PC-3 (cell line): ENCODE measurements around the gene CERT1. TPM values are rescaled to one million over a fixed set of nuclear protein-coding genes. Genes with fewer than 3 reads are reported as not detected.

Experiments used
- ATAC-seq: fragments of 200-7000 bp; cut with Tn5 transposase; 2 replicates; pipeline ENCODE4 v1.9.1; 2020; ENCODE audit warnings: mild to moderate bottlenecking, moderate library complexity
- BruUV-seq: library from RNA; stranded (reverse); fragments of 400-500 nt; replicated peaks from 2 replicates; lab custom pipeline; 2021; lab: Mats Ljungman, UMichigan
- CTCF ChIA-PET: fragments of 300-600 bp; sonication (Branson Sonifier 250); formaldehyde crosslinking; loops from one replicate; lab custom pipeline; 2022; ENCODE audit warnings: antibody characterized with exemption; lab: Charles Lee
- POLR2A ChIA-PET: fragments of 300-600 bp; sonication (Branson Sonifier 250); formaldehyde crosslinking; loops from one replicate; lab custom pipeline; 2022; ENCODE audit warnings: antibody characterized with exemption; ENCODE audit not compliant: unreplicated experiment; lab: Charles Lee
- DNase-seq: peaks from one replicate; pipeline ENCODE4 v3.0.0-alpha.2; 2015
- H2AFZ ChIP-seq: fragments of 300-600 bp; sonication (generic); 2 replicates; pipeline ENCODE4 v1.6.0; 2016; ENCODE audit warnings: antibody characterized with exemption, low read length
- H3F3A ChIP-seq: fragments of 300-600 bp; sonication (generic); one replicate; pipeline ENCODE4 v1.6.0; 2017; ENCODE audit warnings: antibody characterized with exemption, low read length, control low read depth, mild to moderate bottlenecking; ENCODE audit not compliant: unreplicated experiment
- H3K27ac ChIP-seq: fragments of 300-600 bp; sonication (generic); 2 replicates; pipeline ENCODE4 v1.5.1; 2016; ENCODE audit warnings: mild to moderate bottlenecking, low read length
- H3K27me3 ChIP-seq: fragments of 300-600 bp; sonication (generic); 2 replicates; pipeline ENCODE4 v1.6.1; 2016; ENCODE audit warnings: low read length, mixed read lengths
- H3K36me3 ChIP-seq: fragments of 300-600 bp; sonication (generic); 2 replicates; pipeline ENCODE4 v1.6.1; 2016; ENCODE audit warnings: low read depth, mixed run types, low read length, mixed read lengths
- H3K4me1 ChIP-seq: fragments of 300-600 bp; sonication (generic); 2 replicates; pipeline ENCODE4 v1.5.1; 2016; ENCODE audit warnings: low read length; ENCODE audit not compliant: insufficient read depth
- H3K4me2 ChIP-seq: fragments of 300-600 bp; sonication (generic); 2 replicates; pipeline ENCODE4 v1.6.0; 2016; ENCODE audit warnings: low read length
- H3K4me3 ChIP-seq: fragments of 300-600 bp; sonication (generic); 2 replicates; pipeline ENCODE4 v1.5.1; 2016; ENCODE audit warnings: mild to moderate bottlenecking, low read length, mixed read lengths
- H3K79me2 ChIP-seq: fragments of 300-600 bp; sonication (generic); 2 replicates; pipeline ENCODE4 v1.6.1; 2017; ENCODE audit warnings: low read length, mixed read lengths
- H3K9ac ChIP-seq: fragments of 300-600 bp; sonication (generic); 2 replicates; pipeline ENCODE4 v1.6.0; 2016; ENCODE audit warnings: mild to moderate bottlenecking, low read length
- H3K9me2 ChIP-seq: fragments of 300-600 bp; sonication (generic); replicated peaks from 2 replicates; pipeline ENCODE4 v1.6.1; 2016; ENCODE audit warnings: mixed run types, low read length, mixed read lengths
- H3K9me3 ChIP-seq: fragments of 300-600 bp; sonication (generic); 2 replicates; pipeline ENCODE4 v1.6.1; 2016; ENCODE audit warnings: low read length, mixed read lengths
- H4K20me1 ChIP-seq: fragments of 300-600 bp; sonication (generic); 2 replicates; pipeline ENCODE4 v1.6.1; 2016; ENCODE audit warnings: low read length, mixed read lengths
- CTCF ChIP-seq: fragments of 300-600 bp; sonication (generic); conservative IDR thresholded peaks from 2 replicates; pipeline ENCODE4 v1.5.1; 2017; ENCODE audit warnings: antibody characterized with exemption, low read depth, mild to moderate bottlenecking, low read length
- EZH2 ChIP-seq: fragments of 300-600 bp; sonication (generic); IDR thresholded peaks from one replicate; pipeline ENCODE4 v1.6.1; 2017; ENCODE audit warnings: antibody characterized with exemption, mild to moderate bottlenecking, low read length; ENCODE audit not compliant: unreplicated experiment
- EZH2phosphoT487 ChIP-seq: fragments of 300-600 bp; sonication (generic); IDR thresholded peaks from 2 replicates; pipeline ENCODE4 v1.6.1; 2018; ENCODE audit warnings: mild to moderate bottlenecking, antibody characterized with exemption, low read length, borderline replicate concordance
- intact Hi-C: fragments of 100-400 bp; cut with micrococcal nuclease; formaldehyde crosslinking; loops from 2 replicates; pipeline ENCODE4 v1.9.0; 2023
- total RNA-seq: library from RNA; depleted of rRNA; stranded (reverse); fragments of >200 nt; gene quantifications from 2 replicates; pipeline ENCODE4 v1.2.3, GENCODE V29; 2014

Gene CERT1
- total RNA-seq, 1 experiment from 2014 or later = 5.6 TPM

GRCh38 chr5:75519761-75520160 lies 8.3 kb upstream of the CERT1 start:
- H3K9me2 ChIP-seq = no peaks in the 10 kb centered on the region
- BruUV-seq = no TSS peak
- TF ChIP-seq EZH2 = no peak

GRCh38 chr5:75514323-75514722 lies 2.9 kb upstream of the CERT1 start:
- peaks cover 13% of the 10 kb centered on the region for H3K4me1 ChIP-seq
- H3K9me2 ChIP-seq = no peaks in the 10 kb centered on the region
- H3K9me3 ChIP-seq = no peaks in the 10 kb centered on the region
- 0 out of 2 replicates have a peak overlapping the region, but pooled peaks have one; percentile 0 for H3K4me2 ChIP-seq
- no peak for DNase-seq
- intact Hi-C loops = loop anchor here (5.0 kb wide), 2 partner anchors 53 to 168 kb away; no protein-coding TSS in a partner anchor
- H3K79me2 ChIP-seq = peaks cover 84% of the 10 kb centered on the region
- no peaks in the 10 kb centered on the region for H4K20me1 ChIP-seq
- H3K9ac ChIP-seq = no peak overlapping the region
- ChIA-PET POLR2A (no interaction called here), CTCF (no interaction called here)
- TF ChIP-seq EZH2phosphoT487 = no peak
- TF ChIP-seq CTCF = no peak
- no peak for TF ChIP-seq EZH2
- ATAC-seq = no peak
- no peaks in the 10 kb centered on the region for H3K36me3 ChIP-seq
- BruUV-seq = no TSS peak
- no peak overlapping the region for H2AFZ ChIP-seq
- no peaks in the 10 kb centered on the region for H3F3A ChIP-seq
- no peak overlapping the region for H3K27ac ChIP-seq
- no peak overlapping the region for H3K4me3 ChIP-seq
- no peaks in the 10 kb centered on the region for H3K27me3 ChIP-seq

More at GRCh38 chr5:75519761-75520160, 8.3 kb upstream of the CERT1 start:
- H3K4me1 ChIP-seq = peaks cover 18% of the 10 kb centered on the region
- H3K4me3 ChIP-seq = no peak overlapping the region
- H4K20me1 ChIP-seq = no peaks in the 10 kb centered on the region
- no peak overlapping the region for H2AFZ ChIP-seq
- no peak overlapping the region for H3K27ac ChIP-seq
- no peak for DNase-seq
- H3K9ac ChIP-seq = no peak overlapping the region
- H3K79me2 ChIP-seq = peaks cover 77% of the 10 kb centered on the region
- ATAC-seq = no peak
- CTCF ChIA-PET = no interaction called here
- intact Hi-C loops = no loop called here
- H3K36me3 ChIP-seq = peaks cover 10% of the 10 kb centered on the region
- H3K4me2 ChIP-seq = no peak overlapping the region
- H3K9me3 ChIP-seq = 0 out of 2 replicates have a peak, but pooled peaks cover 7% of the 10 kb centered on the region
- POLR2A ChIA-PET = no interaction called here
- H3F3A ChIP-seq = no peaks in the 10 kb centered on the region
- no peaks in the 10 kb centered on the region for H3K27me3 ChIP-seq

GRCh38 chr5:75513841-75514240 lies 2.4 kb upstream of the CERT1 start:
- peaks cover 15% of the 10 kb centered on the region for H3K4me1 ChIP-seq
- no peaks in the 10 kb centered on the region for H3K9me2 ChIP-seq
- H3K27me3 ChIP-seq = no peaks in the 10 kb centered on the region
- DNase-seq = no peak
- H3K36me3 ChIP-seq = no peaks in the 10 kb centered on the region
- no peak overlapping the region for H3K27ac ChIP-seq
- intact Hi-C loops = loop anchor here (2.0 to 5.0 kb wide), 3 partner anchors 53 to 277 kb away; partner anchors contain the start of gene ANKRD31
- no peak overlapping the region for H3K9ac ChIP-seq
- no peaks in the 10 kb centered on the region for H3K9me3 ChIP-seq
- H3K79me2 ChIP-seq = peaks cover 84% of the 10 kb centered on the region
- ChIA-PET POLR2A (no interaction called here), CTCF (no interaction called here)
- H3K4me3 ChIP-seq = peak overlapping the region; percentile 83
- no peaks in the 10 kb centered on the region for H3F3A ChIP-seq
- H4K20me1 ChIP-seq = no peaks in the 10 kb centered on the region
- TF ChIP-seq EZH2 (no peak), CTCF (no peak), EZH2phosphoT487 (no peak)
- H2AFZ ChIP-seq = 0 out of 2 replicates have a peak overlapping the region, but pooled peaks have one; percentile 9
- ATAC-seq = no peak
- H3K4me2 ChIP-seq = peak overlapping the region; percentile 87
- no TSS peak for BruUV-seq
